Glutamatergic neuron (in vitro differentiated cells): ENCODE data around the gene PCDHGB3. TPM values are rescaled to one million over a fixed set of nuclear protein-coding genes. Genes with fewer than 3 reads are reported as not detected.
"Not testable (repeated sequence)": the region's sequence is repeated elsewhere in the genome, so short reads cannot be mapped to it uniquely, and the experiment has no call there.

ENCODE experiments used
- DNase-seq: peaks from one replicate; pipeline ENCODE4 v3.0.0; 2022
- H3K27ac Mint-ChIP-seq: one replicate; pipeline ENCODE4 v1.8.0; 2020; ENCODE audit warnings: mild to moderate bottlenecking, mixed read lengths, inconsistent platforms; ENCODE audit not compliant: unreplicated experiment
- H3K27me3 Mint-ChIP-seq: one replicate; pipeline ENCODE4 v1.8.0; 2020; ENCODE audit warnings: mild to moderate bottlenecking, moderate library complexity, mixed read lengths, inconsistent platforms; ENCODE audit not compliant: unreplicated experiment
- H3K36me3 Mint-ChIP-seq: one replicate; pipeline ENCODE4 v1.8.0; 2020; ENCODE audit warnings: mild to moderate bottlenecking, mixed read lengths, inconsistent platforms; ENCODE audit not compliant: unreplicated experiment
- H3K4me1 Mint-ChIP-seq: one replicate; pipeline ENCODE4 v1.8.0; 2020; ENCODE audit warnings: mild to moderate bottlenecking, low read depth, mixed read lengths, inconsistent platforms; ENCODE audit not compliant: unreplicated experiment
- H3K4me3 Mint-ChIP-seq: one replicate; pipeline ENCODE4 v1.8.0; 2020; ENCODE audit warnings: mild to moderate bottlenecking, mixed read lengths, inconsistent platforms; ENCODE audit not compliant: unreplicated experiment
- H3K9me3 Mint-ChIP-seq: one replicate; pipeline ENCODE4 v1.8.0; 2020; ENCODE audit warnings: mild to moderate bottlenecking, moderate library complexity, mixed read lengths, inconsistent platforms; ENCODE audit not compliant: unreplicated experiment
- total RNA-seq: library from RNA; stranded (reverse); fragmentation: NEBNext Ultra II Directional; extraction: Animal tissue kit (Norgen Biotek cat#: 25700); gene quantifications from one replicate; pipeline ENCODE4 v1.2.1, GENCODE V29; 2021; ENCODE audit not compliant: unreplicated experiment
- TF ChIP-seq, protein P1 (sequence below): fragments of 200-600 bp; sonication (generic); IDR thresholded peaks from one replicate; pipeline ENCODE4 v1.5.0; 2021; ENCODE audit not compliant: partially characterized antibody, unreplicated experiment

PCDHGB3 gene
- total RNA-seq, 1 donor from 2014 or later = 6.2 TPM

GRCh38 chr5:141330299-141331080, 39.6 kb upstream of the PCDHGB3 start, which contains the start of gene PCDHGA1:
Gene PCDHGA1, plus strand, starts transcription at chr5:141330514.
- peaks cover 10% of the 10 kb centered on the region for H3K9me3 Mint-ChIP-seq
- H3K36me3 Mint-ChIP-seq = peaks cover 64% of the 10 kb centered on the region
- peaks cover 8% of the 10 kb centered on the region for H3K27me3 Mint-ChIP-seq
- H3K4me1 Mint-ChIP-seq = no peaks in the 10 kb centered on the region
- H3K4me3 Mint-ChIP-seq = no peak within 1 kb of the TSS
- no peak for DNase-seq
- H3K27ac Mint-ChIP-seq = no peak within 1 kb of the TSS
- TF ChIP-seq, protein P1, sequence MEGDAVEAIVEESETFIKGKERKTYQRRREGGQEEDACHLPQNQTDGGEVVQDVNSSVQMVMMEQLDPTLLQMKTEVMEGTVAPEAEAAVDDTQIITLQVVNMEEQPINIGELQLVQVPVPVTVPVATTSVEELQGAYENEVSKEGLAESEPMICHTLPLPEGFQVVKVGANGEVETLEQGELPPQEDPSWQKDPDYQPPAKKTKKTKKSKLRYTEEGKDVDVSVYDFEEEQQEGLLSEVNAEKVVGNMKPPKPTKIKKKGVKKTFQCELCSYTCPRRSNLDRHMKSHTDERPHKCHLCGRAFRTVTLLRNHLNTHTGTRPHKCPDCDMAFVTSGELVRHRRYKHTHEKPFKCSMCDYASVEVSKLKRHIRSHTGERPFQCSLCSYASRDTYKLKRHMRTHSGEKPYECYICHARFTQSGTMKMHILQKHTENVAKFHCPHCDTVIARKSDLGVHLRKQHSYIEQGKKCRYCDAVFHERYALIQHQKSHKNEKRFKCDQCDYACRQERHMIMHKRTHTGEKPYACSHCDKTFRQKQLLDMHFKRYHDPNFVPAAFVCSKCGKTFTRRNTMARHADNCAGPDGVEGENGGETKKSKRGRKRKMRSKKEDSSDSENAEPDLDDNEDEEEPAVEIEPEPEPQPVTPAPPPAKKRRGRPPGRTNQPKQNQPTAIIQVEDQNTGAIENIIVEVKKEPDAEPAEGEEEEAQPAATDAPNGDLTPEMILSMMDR = no peak

DNA sequence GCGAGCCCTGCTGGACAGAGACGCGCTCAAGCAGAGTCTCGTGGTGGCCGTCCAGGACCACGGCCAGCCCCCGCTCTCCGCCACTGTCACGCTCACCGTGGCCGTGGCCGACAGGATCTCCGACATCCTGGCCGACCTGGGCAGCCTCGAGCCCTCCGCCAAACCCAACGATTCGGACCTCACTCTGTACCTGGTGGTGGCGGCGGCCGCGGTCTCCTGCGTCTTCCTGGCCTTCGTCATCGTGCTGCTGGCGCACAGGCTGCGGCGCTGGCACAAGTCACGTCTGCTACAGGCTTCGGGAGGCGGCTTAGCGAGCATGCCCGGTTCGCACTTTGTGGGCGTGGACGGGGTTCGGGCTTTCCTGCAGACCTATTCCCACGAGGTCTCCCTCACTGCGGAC, 37.5 kb upstream of the PCDHGB3 start:
- H3K27me3 Mint-ChIP-seq, H3K4me3 Mint-ChIP-seq, H3K4me1 Mint-ChIP-seq, DNase-seq, H3K27ac Mint-ChIP-seq, H3K9me3 Mint-ChIP-seq: not testable (repeated sequence)
- H3K36me3 Mint-ChIP-seq = peaks cover 62% of the 10 kb centered on the region

- peaks cover 19% of the 10 kb centered on the region for H3K9me3 Mint-ChIP-seq
- peaks cover 53% of the 10 kb centered on the region for H3K36me3 Mint-ChIP-seq
- no peak within 1 kb of the TSS for H3K27ac Mint-ChIP-seq
- H3K4me1 Mint-ChIP-seq = no peaks in the 10 kb centered on the region
- TF ChIP-seq, protein P1 = no peak
- DNase-seq = no peak
- no peak within 1 kb of the TSS for H3K4me3 Mint-ChIP-seq
- peaks cover 3% of the 10 kb centered on the region for H3K27me3 Mint-ChIP-seq
Observed at GRCh38 chr5:141338538-141339306, 31.3 kb upstream of the PCDHGB3 start, which contains the start of gene PCDHGA2. Gene PCDHGA2, plus strand, starts transcription at chr5:141338760.

- H3K27me3 Mint-ChIP-seq, H3K27ac Mint-ChIP-seq, H3K4me3 Mint-ChIP-seq, DNase-seq, H3K4me1 Mint-ChIP-seq: not testable (repeated sequence)
- Mint-ChIP-seq H3K36me3 (peaks cover 62% of the 10 kb centered on the region), H3K9me3 (peaks cover 24% of the 10 kb centered on the region)
Observed at GRCh38 chr5:141340781-141341354, 29.2 kb upstream of the PCDHGB3 start.

- TF ChIP-seq, protein P1 = no peak
- H3K4me3 Mint-ChIP-seq = no peak overlapping the region
Observed at GRCh38 chr5:141342773-141343172, 27.3 kb upstream of the PCDHGB3 start.

More at GRCh38 chr5:141342773-141343172, 27.3 kb upstream of the PCDHGB3 start:
- no peak for DNase-seq
- Mint-ChIP-seq H3K4me1 (no peaks in the 10 kb centered on the region), H3K27ac (no peak overlapping the region), H3K9me3 (peaks cover 27% of the 10 kb centered on the region), H3K36me3 (peaks cover 61% of the 10 kb centered on the region), H3K27me3 (peaks cover 3% of the 10 kb centered on the region)
